Ovary (tissue), 3 donors: ENCODE measurements around the gene GTSF1L.

ENCODE experiments used
- EP300 ChIP-seq: sonication (generic); formaldehyde crosslinking; IDR thresholded peaks from one replicate; pipeline ENCODE4 v1.6.1; 2017; ENCODE audit warnings: antibody characterized with exemption
- POLR2A ChIP-seq: fragments of 450-650 bp; IDR thresholded peaks from one replicate; pipeline ENCODE4 v1.6.1; 2017; ENCODE audit warnings: antibody characterized with exemption, mild to moderate bottlenecking, moderate library complexity
- TF ChIP-seq, protein P1 (sequence below), 3 donors: fragments of 450-650 bp in 2 of 3; fragments of 200-600 bp in 1 of 3; IDR thresholded peaks; one replicate each; pipeline versions ENCODE4 v1.5.1 to v1.8.0; 2016 to 2022; ENCODE audit warnings: antibody characterized with exemption in 3 of 3, mild to moderate bottlenecking in 1 of 3
- donor health status: DM: no; HTN: no; CAD: no.

DNA sequence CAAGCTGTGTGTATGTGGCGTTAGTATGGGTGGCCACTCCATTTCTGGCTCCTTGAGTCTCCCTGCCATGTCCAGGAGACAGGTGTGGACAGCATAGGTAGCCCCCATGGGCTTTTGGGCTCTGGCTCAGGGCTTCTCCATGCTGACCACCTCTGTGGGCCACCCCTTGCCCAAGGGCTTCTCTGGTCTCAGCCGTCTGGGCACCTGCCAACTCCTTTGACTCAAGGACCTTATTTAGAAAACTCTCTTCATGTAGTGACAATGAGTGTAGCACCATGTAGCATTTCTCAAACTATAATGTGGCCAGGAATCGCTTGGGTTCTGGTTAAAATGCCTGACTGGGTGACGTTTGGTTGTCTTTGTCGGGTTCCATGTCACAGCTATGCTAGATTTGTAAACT lies 5.1 kb upstream of the GTSF1L start:
- TF ChIP-seq, protein P1, sequence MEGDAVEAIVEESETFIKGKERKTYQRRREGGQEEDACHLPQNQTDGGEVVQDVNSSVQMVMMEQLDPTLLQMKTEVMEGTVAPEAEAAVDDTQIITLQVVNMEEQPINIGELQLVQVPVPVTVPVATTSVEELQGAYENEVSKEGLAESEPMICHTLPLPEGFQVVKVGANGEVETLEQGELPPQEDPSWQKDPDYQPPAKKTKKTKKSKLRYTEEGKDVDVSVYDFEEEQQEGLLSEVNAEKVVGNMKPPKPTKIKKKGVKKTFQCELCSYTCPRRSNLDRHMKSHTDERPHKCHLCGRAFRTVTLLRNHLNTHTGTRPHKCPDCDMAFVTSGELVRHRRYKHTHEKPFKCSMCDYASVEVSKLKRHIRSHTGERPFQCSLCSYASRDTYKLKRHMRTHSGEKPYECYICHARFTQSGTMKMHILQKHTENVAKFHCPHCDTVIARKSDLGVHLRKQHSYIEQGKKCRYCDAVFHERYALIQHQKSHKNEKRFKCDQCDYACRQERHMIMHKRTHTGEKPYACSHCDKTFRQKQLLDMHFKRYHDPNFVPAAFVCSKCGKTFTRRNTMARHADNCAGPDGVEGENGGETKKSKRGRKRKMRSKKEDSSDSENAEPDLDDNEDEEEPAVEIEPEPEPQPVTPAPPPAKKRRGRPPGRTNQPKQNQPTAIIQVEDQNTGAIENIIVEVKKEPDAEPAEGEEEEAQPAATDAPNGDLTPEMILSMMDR (IDR thresholded peaks at IDR 0.05), result no peak
- TF ChIP-seq EP300 (no peak), POLR2A (no peak)
